Stimulated activated CD8-positive, alpha-beta memory T cell treated with anti-CD3 and anti-CD28 coated beads, Interleukin-15, amount 100 ng/mL, for 24 hours (primary cell): ENCODE data around the gene UBR4.
"Not testable (repeated sequence)": the region's sequence is repeated elsewhere in the genome, so short reads cannot be mapped to it uniquely, and the experiment has no call there.

Experiments
- DNase-seq: peaks from one replicate; pipeline ENCODE4 v3.0.0-alpha.2; 2020; ENCODE audit warnings: low read depth

Gene UBR4

GRCh38 chr1:19209990-19210771 lies at the start of gene UBR4:
UBR4 (minus strand) TSS chr1:19210266; CDS start chr1:19210248, 18 bp downstream.
- peak; percentile 98 for DNase-seq

- DNase-seq: no peak
Measured at GRCh38 chr1:19258353-19258752, 48.3 kb upstream of the UBR4 start.

GRCh38 chr1:19257178-19257914 lies 47.3 kb upstream of the UBR4 start:
- no peak for DNase-seq

GRCh38 chr1:19256301-19256700 lies 46.2 kb upstream of the UBR4 start:
- DNase-seq: not testable (repeated sequence)

GRCh38 chr1:19255288-19255687 lies 45.2 kb upstream of the UBR4 start:
- DNase-seq: no peak

GRCh38 chr1:19254416-19254815 lies 44.4 kb upstream of the UBR4 start:
- no peak for DNase-seq

- peak; percentile 69 for DNase-seq
Measured at GRCh38 chr1:19251305-19252196, 41.5 kb upstream of the UBR4 start, which contains the start of the genes EMC1 and MRTO4. EMC1 (minus strand) TSS chr1:19251524; CDS start chr1:19251509, 15 bp downstream. MRTO4 (plus strand) TSS chr1:19251805; CDS start chr1:19251836, 31 bp downstream.

- DNase-seq: no peak
Measured at GRCh38 chr1:19250629-19251304, 40.7 kb upstream of the UBR4 start.

GRCh38 chr1:19240673-19241538 lies 30.8 kb upstream of the UBR4 start:
- DNase-seq: peak; percentile 60

- DNase-seq: no peak
Measured at GRCh38 chr1:19239876-19240275, 29.8 kb upstream of the UBR4 start.

GRCh38 chr1:19234224-19234623 lies 24.2 kb upstream of the UBR4 start:
- DNase-seq: no peak

GRCh38 chr1:19232524-19232846 lies 22.4 kb upstream of the UBR4 start:
- DNase-seq: no peak

GRCh38 chr1:19231736-19232523 lies 21.9 kb upstream of the UBR4 start:
- DNase-seq: not testable (repeated sequence)

GRCh38 chr1:19229828-19230325 lies 19.8 kb upstream of the UBR4 start:
- DNase-seq: no peak

GRCh38 chr1:19229229-19229628 lies 19.2 kb upstream of the UBR4 start:
- DNase-seq: no peak

GRCh38 chr1:19222979-19223824 lies 13.1 kb upstream of the UBR4 start:
- no peak for DNase-seq

GRCh38 chr1:19222573-19222972 lies 12.5 kb upstream of the UBR4 start:
- DNase-seq: no peak

GRCh38 chr1:19220991-19221390 lies 10.9 kb upstream of the UBR4 start:
- no peak for DNase-seq
